B cell (primary cell): Measurements from ENCODE around the gene ACVR1. TPM values are rescaled to one million over a fixed set of nuclear protein-coding genes. Genes with fewer than 3 reads are reported as not detected.

Experiments
- ATAC-seq: fragments of 200-7000 bp; cut with Tn5 transposase; one replicate; pipeline ENCODE4 v1.10.0; 2021; ENCODE audit warnings: low read depth, mild to moderate bottlenecking, moderate number of reproducible peaks, moderate library complexity
- CTCF ChIA-PET: fragments of 350-600 bp; sonication (Branson Sonifier 250); formaldehyde crosslinking; loops from one replicate; lab custom pipeline; 2021; ENCODE audit warnings: antibody characterized with exemption, inconsistent platforms; lab: Charles Lee
- POLR2A ChIA-PET: fragments of 350-600 bp; sonication (Branson Sonifier 250); formaldehyde crosslinking; loops from one replicate; lab custom pipeline; 2021; ENCODE audit warnings: antibody characterized with exemption; lab: Charles Lee
- DNase-seq: peaks from one replicate; pipeline ENCODE4 v3.0.0; 2013
- H2AFZ ChIP-seq: 2 replicates; pipeline ENCODE4 v1.6.1; 2012; ENCODE audit warnings: mild to moderate bottlenecking, low read depth, low read length; ENCODE audit not compliant: insufficient read depth, poor library complexity, severe bottlenecking
- H3K27ac ChIP-seq, 2 donors: 1 replicate in 1 of 2; 2 replicates in 1 of 2; pipeline ENCODE4 v1.5.1; 2012 to 2013; ENCODE audit warnings: low read length in 2 of 2, mild to moderate bottlenecking in 2 of 2, moderate library complexity in 1 of 2
- H3K27me3 ChIP-seq, 4 experiments: fragments of 200-600 bp in 1 of 4; sonication (generic) in 1 of 4; replicated peaks in 1 of 4; 1 replicate in 2 of 4; 2 replicates in 2 of 4; pipeline versions ENCODE4 v1.6.1 to v1.7.0; 2013 to 2016; ENCODE audit warnings: low read length in 3 of 4, mild to moderate bottlenecking in 2 of 4, mixed read lengths in 1 of 4, moderate library complexity in 1 of 4; ENCODE audit not compliant: insufficient read depth in 4 of 4, control insufficient read depth in 3 of 4; ENCODE audit errors: control extremely low read depth in 1 of 4
- H3K36me3 ChIP-seq, 2 experiments: replicated peaks in 1 of 2; 1 replicate in 1 of 2; 2 replicates in 1 of 2; pipeline versions ENCODE4 v1.6.1 to v1.7.1; 2013; ENCODE audit warnings: low read length in 1 of 2; ENCODE audit not compliant: insufficient read depth in 2 of 2, control insufficient read depth in 1 of 2; ENCODE audit errors: control extremely low read depth in 1 of 2, extremely low read depth in 1 of 2
- H3K4me1 ChIP-seq, 2 donors: fragments of 200-600 bp in 1 of 2; sonication (generic) in 1 of 2; 1 replicate in 1 of 2; 2 replicates in 1 of 2; pipeline versions ENCODE4 v1.5.1 to v1.6.1; 2013 to 2017; ENCODE audit warnings: low read length in 2 of 2; ENCODE audit not compliant: control insufficient read depth in 2 of 2, insufficient read depth in 2 of 2
- H3K4me2 ChIP-seq: replicated peaks from 2 replicates; pipeline ENCODE3; 2012; ENCODE audit warnings: mild to moderate bottlenecking, low read depth, low read length; ENCODE audit not compliant: poor library complexity, severe bottlenecking
- H3K4me3 ChIP-seq, 5 experiments: fragments of 200-600 bp in 1 of 5; sonication (generic) in 1 of 5; 1 replicate in 3 of 5; 2 replicates in 2 of 5; pipeline versions ENCODE4 v1.5.1 to v1.7.0; 2011 to 2016; ENCODE audit warnings: low read length in 4 of 5, mild to moderate bottlenecking in 4 of 5, low read depth in 2 of 5, control low read depth in 1 of 5, moderate library complexity in 1 of 5; ENCODE audit not compliant: insufficient read depth in 1 of 5; ENCODE audit errors: control extremely low read depth in 1 of 5, extremely low read depth in 1 of 5
- H3K79me2 ChIP-seq: fragments of 200-600 bp; sonication (generic); one replicate; pipeline ENCODE4 v1.6.0; 2016; ENCODE audit warnings: low read length; ENCODE audit not compliant: control insufficient read depth, insufficient read depth
- H3K9ac ChIP-seq: fragments of 200-600 bp; sonication (generic); 2 replicates; pipeline ENCODE4 v1.6.1; 2017; ENCODE audit warnings: mild to moderate bottlenecking, low read length, moderate library complexity
- H3K9me3 ChIP-seq, 3 donors: one replicate each; pipeline versions ENCODE4 v1.6.1 to v1.7.1; 2013; ENCODE audit warnings: low read length in 2 of 3; ENCODE audit not compliant: control insufficient read depth in 2 of 3, insufficient read depth in 1 of 3; ENCODE audit errors: control extremely low read depth in 1 of 3
- H4K20me1 ChIP-seq: 2 replicates; pipeline ENCODE4 v1.6.0; 2012; ENCODE audit warnings: mild to moderate bottlenecking, low read length; ENCODE audit not compliant: insufficient read depth, control insufficient read depth, poor library complexity, severe bottlenecking
- H3K27ac Mint-ChIP-seq: one replicate; pipeline ENCODE4 v1.8.0; 2021; ENCODE audit warnings: mixed read lengths
- H3K27me3 Mint-ChIP-seq: one replicate; pipeline ENCODE4 v1.8.0; 2021; ENCODE audit warnings: mixed read lengths
- H3K4me1 Mint-ChIP-seq: one replicate; pipeline ENCODE4 v1.8.0; 2021; ENCODE audit warnings: mixed read lengths
- H3K4me3 Mint-ChIP-seq: one replicate; pipeline ENCODE4 v1.8.0; 2021; ENCODE audit warnings: mixed read lengths
- H3K9me3 Mint-ChIP-seq: one replicate; pipeline ENCODE4 v1.8.0; 2022; ENCODE audit warnings: mixed read lengths; ENCODE audit not compliant: insufficient read depth
- CTCF ChIP-seq: fragments of 200-600 bp; IDR thresholded peaks from one replicate; pipeline ENCODE4 v1.8.0; 2022; ENCODE audit warnings: antibody characterized with exemption, mild to moderate bottlenecking
- EZH2 ChIP-seq: IDR thresholded peaks from 2 replicates; pipeline ENCODE4 v1.6.1; 2012; ENCODE audit warnings: borderline replicate concordance, low read depth, mild to moderate bottlenecking, moderate library complexity, low read length; ENCODE audit not compliant: insufficient read depth, poor library complexity, severe bottlenecking
- WGBS: methylation state at CpG from one replicate; pipeline ENCODE4 v1.1.5; 2013; ENCODE audit warnings: missing lambda C conversion rate; ENCODE audit not compliant: insufficient coverage; 5-methylcytosine and 5-hydroxymethylcytosine counted together
- intact Hi-C: fragments of 100-400 bp; cut with micrococcal nuclease; formaldehyde crosslinking; loops from one replicate; pipeline ENCODE4 v1.10.0; 2022
- polyA plus RNA-seq: library from polyadenylated mRNA; depleted of rRNA; stranded (reverse); fragments of >200 nt; gene quantifications from 2 replicates; pipeline ENCODE4 v1.2.3, GENCODE V29; 2012
- total RNA-seq, 2 donors: library from RNA; stranded (reverse); fragments of 120-200 nt in 1 of 2; gene quantifications; 1 replicate in 1 of 2; 2 replicates in 1 of 2; pipeline versions ENCODE4 v1.2.3 to v1.2.4, GENCODE V29; 2013 to 2022

The ACVR1 gene
- total and polyA plus RNA-seq, 2 donors (not counting 1 experiment from before 2014, with no cell fraction given) = 3.7 to 11.7 TPM

- Histone ChIP-seq H3K79me2 (no peaks in the 10 kb centered on the region), H3K4me1 (no peaks in the 10 kb centered on the region), H3K36me3 (no peaks in the 10 kb centered on the region), H2AFZ (no peak overlapping the region), H4K20me1 (no peaks in the 10 kb centered on the region), H3K9me3 (no peaks in the 10 kb centered on the region), H3K27me3 (no peaks in the 10 kb centered on the region), H3K9ac (no peak overlapping the region), H3K4me3 (no peak overlapping the region), H3K4me2 (no peak overlapping the region), H3K27ac (no peak overlapping the region)
- no peak for TF ChIP-seq EZH2
- TF ChIP-seq CTCF = no peak
- no peak for ATAC-seq
- peaks cover 2% of the 10 kb centered on the region for H3K4me1 Mint-ChIP-seq
- intact Hi-C loops = no loop called here
- no peak overlapping the region for H3K27ac Mint-ChIP-seq
- CTCF ChIA-PET = no interaction called here
- no peaks in the 10 kb centered on the region for H3K27me3 Mint-ChIP-seq
- no peak overlapping the region for H3K4me3 Mint-ChIP-seq
- DNase-seq = no peak
- H3K9me3 Mint-ChIP-seq = no peaks in the 10 kb centered on the region
- POLR2A ChIA-PET = no interaction called here
- 40% methylated on average over 1 of the region's 3 CpGs for WGBS
These were observed 127.6 kb downstream of the ACVR1 start for GRCh38 chr2:157748371-157749142.

- Histone ChIP-seq H3K9ac (no peak overlapping the region), H3K4me3 (no peak overlapping the region), H3K4me2 (no peak overlapping the region), H3K4me1 (no peaks in the 10 kb centered on the region), H3K27ac (no peak overlapping the region), H2AFZ (no peak overlapping the region), H3K9me3 (no peaks in the 10 kb centered on the region), H4K20me1 (no peaks in the 10 kb centered on the region), H3K27me3 (no peaks in the 10 kb centered on the region), H3K79me2 (no peaks in the 10 kb centered on the region), H3K36me3 (no peaks in the 10 kb centered on the region)
- no peak overlapping the region for H3K4me3 Mint-ChIP-seq
- no peak for DNase-seq
- peaks cover 2% of the 10 kb centered on the region for H3K4me1 Mint-ChIP-seq
- no peak for TF ChIP-seq EZH2
- TF ChIP-seq CTCF = no peak
- H3K9me3 Mint-ChIP-seq = no peaks in the 10 kb centered on the region
- ATAC-seq = no peak
- no peak overlapping the region for H3K27ac Mint-ChIP-seq
- 89% methylated on average over 2 of the region's 3 CpGs for WGBS
- CTCF ChIA-PET = no interaction called here
- POLR2A ChIA-PET = no interaction called here
- H3K27me3 Mint-ChIP-seq = no peaks in the 10 kb centered on the region
- intact Hi-C loops = no loop called here
These were observed 128.3 kb downstream of the ACVR1 start for GRCh38 chr2:157747695-157748370.
